ENCODE measurements around the gene TOP2B. TPM values are rescaled to one million over a fixed set of nuclear protein-coding genes. Genes with fewer than 3 reads are reported as not detected.

Gene TOP2B
- total RNA-seq, 1 experiment from 2014 or later: 63.1 TPM

DNA sequence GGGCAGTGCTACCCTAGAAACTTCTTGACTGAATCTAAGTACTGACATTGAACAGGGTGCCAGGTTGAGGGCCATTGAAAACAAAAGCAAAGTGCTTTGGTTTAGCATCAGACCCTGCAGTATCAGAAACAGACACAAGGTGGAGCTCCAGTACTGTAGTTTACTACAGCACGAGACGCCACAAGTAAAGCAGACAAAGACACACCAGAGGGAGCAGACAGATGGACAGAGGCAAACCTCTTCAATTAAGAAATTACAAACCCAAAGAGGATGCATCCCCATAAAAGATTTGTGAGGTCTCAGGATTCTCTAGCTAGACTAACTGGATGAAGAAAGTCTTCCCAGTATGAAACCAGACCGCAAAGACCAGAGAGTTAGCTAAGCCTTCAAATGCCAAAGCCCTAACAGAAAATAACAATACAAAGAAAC is 16.6 kb downstream of the TOP2B start:
- ATAC-seq: peak; percentile 91
- no peak overlapping the region for H3K4me3 ChIP-seq (ENCODE audit: low read depth in 2 of 2, low read length in 2 of 2)
- DNase-seq (ENCODE audit: low read depth, low spot score): peak; percentile 67
- H3K36me3 ChIP-seq (ENCODE audit: control insufficient read depth, insufficient read depth, low read length): no peaks in the 10 kb centered on the region
- in situ Hi-C loops (cut with HindIII; ENCODE audit: low pct_unique_long_range_greater_than_20kb, low sequenced_read_pairs): no loop called here
- H3K27ac ChIP-seq (ENCODE audit: low read length): no peak overlapping the region
- POLR2A ChIA-PET: no interaction called here
- H3K27me3 ChIP-seq (ENCODE audit: control insufficient read depth, insufficient read depth, low read length): no peaks in the 10 kb centered on the region
- no peaks in the 10 kb centered on the region for H3K4me1 ChIP-seq (ENCODE audit: control insufficient read depth, insufficient read depth, low read length)
- 0 out of 2 replicates have a peak, but pooled peaks cover 3% of the 10 kb centered on the region for H3K9me3 ChIP-seq (ENCODE audit: control insufficient read depth, insufficient read depth, low read depth, low read length)
- no TSS peak for BruUV-seq (replicated peaks)
- CTCF ChIA-PET: interaction anchor here (0.9 kb wide), 1 partner anchor 209 kb away, joined by 3 read pairs; no protein-coding TSS in a partner anchor
- intact Hi-C loops (cut with micrococcal nuclease; ENCODE audit: unreplicated experiment): loop anchor here (2.0 kb wide), 1 partner anchor 209 kb away; no protein-coding TSS in a partner anchor
- TF ChIP-seq, protein P1, sequence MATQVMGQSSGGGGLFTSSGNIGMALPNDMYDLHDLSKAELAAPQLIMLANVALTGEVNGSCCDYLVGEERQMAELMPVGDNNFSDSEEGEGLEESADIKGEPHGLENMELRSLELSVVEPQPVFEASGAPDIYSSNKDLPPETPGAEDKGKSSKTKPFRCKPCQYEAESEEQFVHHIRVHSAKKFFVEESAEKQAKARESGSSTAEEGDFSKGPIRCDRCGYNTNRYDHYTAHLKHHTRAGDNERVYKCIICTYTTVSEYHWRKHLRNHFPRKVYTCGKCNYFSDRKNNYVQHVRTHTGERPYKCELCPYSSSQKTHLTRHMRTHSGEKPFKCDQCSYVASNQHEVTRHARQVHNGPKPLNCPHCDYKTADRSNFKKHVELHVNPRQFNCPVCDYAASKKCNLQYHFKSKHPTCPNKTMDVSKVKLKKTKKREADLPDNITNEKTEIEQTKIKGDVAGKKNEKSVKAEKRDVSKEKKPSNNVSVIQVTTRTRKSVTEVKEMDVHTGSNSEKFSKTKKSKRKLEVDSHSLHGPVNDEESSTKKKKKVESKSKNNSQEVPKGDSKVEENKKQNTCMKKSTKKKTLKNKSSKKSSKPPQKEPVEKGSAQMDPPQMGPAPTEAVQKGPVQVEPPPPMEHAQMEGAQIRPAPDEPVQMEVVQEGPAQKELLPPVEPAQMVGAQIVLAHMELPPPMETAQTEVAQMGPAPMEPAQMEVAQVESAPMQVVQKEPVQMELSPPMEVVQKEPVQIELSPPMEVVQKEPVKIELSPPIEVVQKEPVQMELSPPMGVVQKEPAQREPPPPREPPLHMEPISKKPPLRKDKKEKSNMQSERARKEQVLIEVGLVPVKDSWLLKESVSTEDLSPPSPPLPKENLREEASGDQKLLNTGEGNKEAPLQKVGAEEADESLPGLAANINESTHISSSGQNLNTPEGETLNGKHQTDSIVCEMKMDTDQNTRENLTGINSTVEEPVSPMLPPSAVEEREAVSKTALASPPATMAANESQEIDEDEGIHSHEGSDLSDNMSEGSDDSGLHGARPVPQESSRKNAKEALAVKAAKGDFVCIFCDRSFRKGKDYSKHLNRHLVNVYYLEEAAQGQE (IDR thresholded peaks at IDR 0.05; ENCODE audit: insufficient read depth in 1 of 2, low read depth in 2 of 2, low read length in 1 of 2): no peak
- TF ChIP-seq, protein P2, sequence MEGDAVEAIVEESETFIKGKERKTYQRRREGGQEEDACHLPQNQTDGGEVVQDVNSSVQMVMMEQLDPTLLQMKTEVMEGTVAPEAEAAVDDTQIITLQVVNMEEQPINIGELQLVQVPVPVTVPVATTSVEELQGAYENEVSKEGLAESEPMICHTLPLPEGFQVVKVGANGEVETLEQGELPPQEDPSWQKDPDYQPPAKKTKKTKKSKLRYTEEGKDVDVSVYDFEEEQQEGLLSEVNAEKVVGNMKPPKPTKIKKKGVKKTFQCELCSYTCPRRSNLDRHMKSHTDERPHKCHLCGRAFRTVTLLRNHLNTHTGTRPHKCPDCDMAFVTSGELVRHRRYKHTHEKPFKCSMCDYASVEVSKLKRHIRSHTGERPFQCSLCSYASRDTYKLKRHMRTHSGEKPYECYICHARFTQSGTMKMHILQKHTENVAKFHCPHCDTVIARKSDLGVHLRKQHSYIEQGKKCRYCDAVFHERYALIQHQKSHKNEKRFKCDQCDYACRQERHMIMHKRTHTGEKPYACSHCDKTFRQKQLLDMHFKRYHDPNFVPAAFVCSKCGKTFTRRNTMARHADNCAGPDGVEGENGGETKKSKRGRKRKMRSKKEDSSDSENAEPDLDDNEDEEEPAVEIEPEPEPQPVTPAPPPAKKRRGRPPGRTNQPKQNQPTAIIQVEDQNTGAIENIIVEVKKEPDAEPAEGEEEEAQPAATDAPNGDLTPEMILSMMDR (IDR thresholded peaks at IDR 0.05): peak; percentile 81

DNA sequence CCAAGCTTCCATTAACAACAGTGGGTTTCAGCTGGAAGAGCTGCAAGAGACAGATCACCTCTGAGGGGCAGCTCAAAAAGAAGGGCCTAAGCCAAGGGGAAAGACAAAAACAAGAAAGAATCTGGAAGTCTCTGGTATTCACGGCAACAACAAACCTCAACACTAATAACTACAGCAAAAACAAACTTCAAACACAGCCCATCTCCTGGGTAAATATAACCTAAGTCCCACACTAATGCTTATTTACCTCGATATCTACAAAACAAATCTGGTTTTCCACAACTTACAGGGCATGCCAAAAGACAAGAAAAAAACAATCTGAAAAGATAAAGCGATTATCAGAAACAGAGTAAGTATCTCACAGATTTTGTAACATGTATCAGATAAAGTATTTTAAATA is 29.7 kb downstream of the TOP2B start:
- H3K36me3 ChIP-seq (ENCODE audit: control insufficient read depth, insufficient read depth, low read length): peaks cover 8% of the 10 kb centered on the region
- in situ Hi-C loops (cut with HindIII; ENCODE audit: low pct_unique_long_range_greater_than_20kb, low sequenced_read_pairs) (no loop called here), intact Hi-C loops (cut with micrococcal nuclease; ENCODE audit: unreplicated experiment) (no loop called here)
- CTCF ChIA-PET: no interaction called here
- H3K9me3 ChIP-seq (ENCODE audit: control insufficient read depth, insufficient read depth, low read depth, low read length): no peaks in the 10 kb centered on the region
- no peak for ATAC-seq
- no peaks in the 10 kb centered on the region for H3K4me1 ChIP-seq (ENCODE audit: control insufficient read depth, insufficient read depth, low read length)
- no peak overlapping the region for H3K27ac ChIP-seq (ENCODE audit: low read length)
- POLR2A ChIA-PET: no interaction called here
- BruUV-seq (replicated peaks): no TSS peak
- H3K4me3 ChIP-seq (ENCODE audit: low read depth in 2 of 2, low read length in 2 of 2): no peak overlapping the region
- TF ChIP-seq POLR2AphosphoS5 (IDR thresholded peaks at IDR 0.05; ENCODE audit: low read depth, low read length): no peak
- no peak for TF ChIP-seq TCF7L2 (IDR thresholded peaks at IDR 0.05; ENCODE audit: low read depth, low read length)
- TF ChIP-seq SIN3A (IDR thresholded peaks at IDR 0.05; ENCODE audit: borderline replicate concordance, insufficient read depth, low read depth, low read length): no peak
- TF ChIP-seq, protein P2 (IDR thresholded peaks at IDR 0.05): no peak
- TF ChIP-seq, protein P1 (IDR thresholded peaks at IDR 0.05; ENCODE audit: insufficient read depth in 1 of 2, low read depth in 2 of 2, low read length in 1 of 2): no peak
- no peak for DNase-seq (ENCODE audit: low read depth, low spot score)
- no peaks in the 10 kb centered on the region for H3K27me3 ChIP-seq (ENCODE audit: control insufficient read depth, insufficient read depth, low read length)

All from Panc1 (cell line).